HG03457 (cell line): ENCODE data around the gene SF3B1.
A peak's percentile ranks its signal among the peaks of the same experiment; 100 is the strongest.
"Not testable (repeated sequence)": the region's sequence is repeated elsewhere in the genome, so short reads cannot be mapped to it uniquely, and the experiment has no call there.

Experiments
- ATAC-seq: cut with Tn5 transposase; IDR thresholded peaks from one replicate; pipeline ENCODE4 v1.9.1; 2021; ENCODE audit warnings: moderate number of reproducible peaks; ENCODE audit not compliant: unreplicated experiment

The SF3B1 gene

GRCh38 chr2:197434541-197435513 lies at the start of gene SF3B1:
TSS of gene SF3B1 (minus strand) at chr2:197435028. CDS start at chr2:197434999, 29 bp downstream.
- peak; percentile 88 for ATAC-seq

- not testable (repeated sequence) for ATAC-seq
Observed at GRCh38 chr2:197484248-197484647, 49.4 kb upstream of the SF3B1 start.

GRCh38 chr2:197480165-197481036 lies 45.6 kb upstream of the SF3B1 start:
- ATAC-seq: no peak

GRCh38 chr2:197477797-197478196 lies 43.0 kb upstream of the SF3B1 start:
- ATAC-seq: no peak

GRCh38 chr2:197472166-197472565 lies 37.3 kb upstream of the SF3B1 start:
- ATAC-seq: no peak

GRCh38 chr2:197464175-197464574 lies 29.3 kb upstream of the SF3B1 start:
- ATAC-seq: no peak

GRCh38 chr2:197461057-197461456 lies 26.2 kb upstream of the SF3B1 start:
- no peak for ATAC-seq

- no peak for ATAC-seq
Observed at GRCh38 chr2:197460649-197461048, 25.8 kb upstream of the SF3B1 start.

- ATAC-seq: no peak
Observed at GRCh38 chr2:197455428-197455827, 20.6 kb upstream of the SF3B1 start.

- ATAC-seq: no peak
Observed at GRCh38 chr2:197454923-197455322, 20.1 kb upstream of the SF3B1 start.

GRCh38 chr2:197453914-197454398 lies 19.1 kb upstream of the SF3B1 start:
- ATAC-seq: peak; percentile 18

GRCh38 chr2:197453123-197453913 lies 18.5 kb upstream of the SF3B1 start, which contains the start of gene COQ10B:
TSS of gene COQ10B (plus strand) at chr2:197453552. CDS start at chr2:197453561, 9 bp downstream.
- ATAC-seq: peak; percentile 95

GRCh38 chr2:197452754-197453122 lies 17.9 kb upstream of the SF3B1 start:
- ATAC-seq: no peak

- not testable (repeated sequence) for ATAC-seq
Observed at GRCh38 chr2:197450935-197451358, 16.1 kb upstream of the SF3B1 start.

GRCh38 chr2:197450465-197450864 lies 15.6 kb upstream of the SF3B1 start:
- no peak for ATAC-seq

GRCh38 chr2:197446844-197447243 lies 12.0 kb upstream of the SF3B1 start:
- no peak for ATAC-seq

GRCh38 chr2:197445746-197446145 lies 10.9 kb upstream of the SF3B1 start:
- no peak for ATAC-seq

GRCh38 chr2:197442857-197443256 lies 8.0 kb upstream of the SF3B1 start:
- no peak for ATAC-seq

- ATAC-seq: no peak
Observed at GRCh38 chr2:197437380-197437779, 2.6 kb upstream of the SF3B1 start.

- no peak for ATAC-seq
Observed at GRCh38 chr2:197435598-197436420, 981 bp upstream of the SF3B1 start.
